KMS-11 (cell line): Measurements from ENCODE around the gene DTYMK.

Experiments
- H2AFZ ChIP-seq: fragments of 200-600 bp; sonication (generic); 2 replicates; pipeline ENCODE4 v1.6.1; 2016; ENCODE audit warnings: antibody characterized with exemption, mixed run types, low read depth
- H3K27ac ChIP-seq: fragments of 200-600 bp; sonication (generic); 2 replicates; pipeline ENCODE4 v1.6.1; 2016; ENCODE audit warnings: mild to moderate bottlenecking, mixed run types
- H3K27me3 ChIP-seq: fragments of 200-600 bp; sonication (generic); 2 replicates; pipeline ENCODE4 v1.6.1; 2017; ENCODE audit warnings: mild to moderate bottlenecking, low read depth, mixed run types, moderate library complexity; ENCODE audit not compliant: insufficient read depth
- H3K36me3 ChIP-seq: fragments of 200-600 bp; sonication (generic); 2 replicates; pipeline ENCODE4 v1.6.1; 2017; ENCODE audit warnings: mild to moderate bottlenecking, mixed run types; ENCODE audit not compliant: insufficient read depth
- H3K4me1 ChIP-seq: fragments of 200-600 bp; sonication (generic); 2 replicates; pipeline ENCODE4 v1.6.1; 2016; ENCODE audit warnings: mild to moderate bottlenecking, low read depth, mixed run types; ENCODE audit not compliant: poor library complexity, severe bottlenecking
- H3K4me2 ChIP-seq: fragments of 200-600 bp; sonication (generic); 2 replicates; pipeline ENCODE4 v1.7.0; 2016; ENCODE audit warnings: mild to moderate bottlenecking, mixed run types
- H3K4me3 ChIP-seq: fragments of 200-600 bp; sonication (generic); IDR thresholded peaks from 2 replicates; pipeline ENCODE4 v1.6.1; 2017; ENCODE audit warnings: low read depth, low read length, mixed read lengths; ENCODE audit not compliant: insufficient read depth
- H3K79me2 ChIP-seq: fragments of 200-600 bp; sonication (generic); 2 replicates; pipeline ENCODE4 v1.6.1; 2016; ENCODE audit warnings: low read depth, mixed run types; ENCODE audit not compliant: insufficient read depth
- H3K9ac ChIP-seq: fragments of 200-600 bp; sonication (generic); 2 replicates; pipeline ENCODE4 v1.6.1; 2016; ENCODE audit warnings: mild to moderate bottlenecking, mixed run types
- H4K20me1 ChIP-seq: fragments of 200-600 bp; sonication (generic); 2 replicates; pipeline ENCODE4 v1.6.1; 2016; ENCODE audit warnings: mild to moderate bottlenecking, mixed run types; ENCODE audit not compliant: insufficient read depth
- TF ChIP-seq, protein P1 (sequence below): fragments of 200-600 bp; sonication (generic); conservative IDR thresholded peaks from 2 replicates; pipeline ENCODE4 v1.6.1; 2017; ENCODE audit warnings: low read depth, mild to moderate bottlenecking, antibody characterized with exemption, low read length, moderate library complexity, mixed read lengths

DTYMK gene, protein sequence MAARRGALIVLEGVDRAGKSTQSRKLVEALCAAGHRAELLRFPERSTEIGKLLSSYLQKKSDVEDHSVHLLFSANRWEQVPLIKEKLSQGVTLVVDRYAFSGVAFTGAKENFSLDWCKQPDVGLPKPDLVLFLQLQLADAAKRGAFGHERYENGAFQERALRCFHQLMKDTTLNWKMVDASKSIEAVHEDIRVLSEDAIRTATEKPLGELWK

GRCh38 chr2:241686650-241687425 is at the start of gene DTYMK:
Gene DTYMK (minus strand): TSS chr2:241686815. CDS start chr2:241686783, 32 bp downstream.
- H3K4me3 ChIP-seq, result peak within 1 kb of the TSS; percentile 74
- peak within 1 kb of the TSS; percentile 89 for H3K27ac ChIP-seq
- peaks cover 39% of the 10 kb centered on the region for H3K79me2 ChIP-seq
- peak within 1 kb of the TSS; percentile 63 for H2AFZ ChIP-seq
- peak within 1 kb of the TSS; percentile 94 for H3K4me2 ChIP-seq
- TF ChIP-seq, protein P1, sequence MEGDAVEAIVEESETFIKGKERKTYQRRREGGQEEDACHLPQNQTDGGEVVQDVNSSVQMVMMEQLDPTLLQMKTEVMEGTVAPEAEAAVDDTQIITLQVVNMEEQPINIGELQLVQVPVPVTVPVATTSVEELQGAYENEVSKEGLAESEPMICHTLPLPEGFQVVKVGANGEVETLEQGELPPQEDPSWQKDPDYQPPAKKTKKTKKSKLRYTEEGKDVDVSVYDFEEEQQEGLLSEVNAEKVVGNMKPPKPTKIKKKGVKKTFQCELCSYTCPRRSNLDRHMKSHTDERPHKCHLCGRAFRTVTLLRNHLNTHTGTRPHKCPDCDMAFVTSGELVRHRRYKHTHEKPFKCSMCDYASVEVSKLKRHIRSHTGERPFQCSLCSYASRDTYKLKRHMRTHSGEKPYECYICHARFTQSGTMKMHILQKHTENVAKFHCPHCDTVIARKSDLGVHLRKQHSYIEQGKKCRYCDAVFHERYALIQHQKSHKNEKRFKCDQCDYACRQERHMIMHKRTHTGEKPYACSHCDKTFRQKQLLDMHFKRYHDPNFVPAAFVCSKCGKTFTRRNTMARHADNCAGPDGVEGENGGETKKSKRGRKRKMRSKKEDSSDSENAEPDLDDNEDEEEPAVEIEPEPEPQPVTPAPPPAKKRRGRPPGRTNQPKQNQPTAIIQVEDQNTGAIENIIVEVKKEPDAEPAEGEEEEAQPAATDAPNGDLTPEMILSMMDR, result no peak
- H4K20me1 ChIP-seq, result no peaks in the 10 kb centered on the region
- H3K27me3 ChIP-seq, result no peaks in the 10 kb centered on the region
- peaks cover 20% of the 10 kb centered on the region for H3K4me1 ChIP-seq
- H3K36me3 ChIP-seq, result no peaks in the 10 kb centered on the region
- H3K9ac ChIP-seq, result peak within 1 kb of the TSS; percentile 98

GRCh38 chr2:241736111-241736510 is 49.5 kb upstream of the DTYMK start:
- H3K4me3 ChIP-seq, result no peak overlapping the region
- peaks cover 4% of the 10 kb centered on the region for H3K4me1 ChIP-seq
- H2AFZ ChIP-seq, result no peak overlapping the region
- H3K4me2 ChIP-seq, result no peak overlapping the region
- H4K20me1 ChIP-seq, result no peaks in the 10 kb centered on the region
- H3K27ac ChIP-seq, result no peak overlapping the region
- TF ChIP-seq, protein P1, result no peak
- H3K36me3 ChIP-seq, result no peaks in the 10 kb centered on the region
- H3K79me2 ChIP-seq, result no peaks in the 10 kb centered on the region
- no peak overlapping the region for H3K9ac ChIP-seq
- H3K27me3 ChIP-seq, result no peaks in the 10 kb centered on the region

DNA sequence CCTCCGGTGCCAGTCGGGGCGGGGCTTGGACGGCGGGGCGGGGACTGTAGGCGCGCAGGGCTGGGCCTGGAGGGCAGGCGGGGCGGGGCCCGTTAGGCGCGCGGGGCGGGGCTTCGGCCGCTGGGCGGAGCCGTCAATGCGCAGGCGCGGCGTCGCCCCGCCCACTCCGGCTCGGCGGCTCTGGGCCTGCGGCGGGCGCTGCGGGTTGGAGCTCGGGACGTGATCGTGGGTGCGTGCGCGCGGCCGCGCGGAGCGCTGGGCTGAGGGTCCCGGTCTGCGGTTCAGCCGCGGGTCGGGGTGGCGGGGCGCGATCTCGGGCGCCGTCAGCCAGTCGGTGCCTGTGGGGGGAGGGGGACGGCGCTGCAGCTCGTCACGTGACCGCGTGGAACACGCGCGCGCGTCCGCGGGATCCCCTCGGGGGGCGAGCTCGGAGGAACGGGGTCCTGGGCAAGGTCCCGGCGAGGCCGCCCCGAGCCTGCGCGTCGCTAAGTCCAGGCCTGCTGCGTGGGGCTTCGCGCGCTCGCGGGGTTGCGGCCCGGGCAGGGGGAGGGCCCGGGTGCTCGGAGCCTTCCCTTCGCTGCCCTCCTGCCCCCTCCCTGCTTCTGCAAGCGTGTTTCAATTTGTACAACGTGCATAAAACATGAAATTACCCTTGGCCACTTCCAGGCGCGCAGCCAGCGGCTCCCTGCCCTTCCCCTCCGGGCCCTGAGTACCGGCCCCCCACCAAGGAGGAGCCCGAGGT is 48.0 kb upstream of the DTYMK start, which contains the start of gene D2HGDH:
Gene D2HGDH, plus strand, starts transcription at position 164 of the 742 bp plus-strand sequence. CDS start 595 bp downstream, outside the sequence.
- peak within 1 kb of the TSS; percentile 87 for H3K9ac ChIP-seq
- peak within 1 kb of the TSS; percentile 63 for H3K4me2 ChIP-seq
- peak within 1 kb of the TSS; percentile 40 for H3K4me3 ChIP-seq
- H3K27ac ChIP-seq, result peak within 1 kb of the TSS; percentile 58
- H3K4me1 ChIP-seq, result peaks cover 4% of the 10 kb centered on the region
- H3K36me3 ChIP-seq, result no peaks in the 10 kb centered on the region
- H3K79me2 ChIP-seq, result no peaks in the 10 kb centered on the region
- no peaks in the 10 kb centered on the region for H3K27me3 ChIP-seq
- no peaks in the 10 kb centered on the region for H4K20me1 ChIP-seq
- TF ChIP-seq, protein P1, result no peak
- peak within 1 kb of the TSS; percentile 91 for H2AFZ ChIP-seq

- no peaks in the 10 kb centered on the region for H3K36me3 ChIP-seq
- H3K4me1 ChIP-seq, result peaks cover 4% of the 10 kb centered on the region
- H3K27ac ChIP-seq, result no peak overlapping the region
- peak overlapping the region; percentile 40 for H3K4me3 ChIP-seq
- H4K20me1 ChIP-seq, result no peaks in the 10 kb centered on the region
- H3K4me2 ChIP-seq, result peak overlapping the region; percentile 63
- H3K27me3 ChIP-seq, result no peaks in the 10 kb centered on the region
- H3K79me2 ChIP-seq, result no peaks in the 10 kb centered on the region
- peak overlapping the region; percentile 23; the same call in 1 of the 2 replicates for H3K9ac ChIP-seq
- TF ChIP-seq, protein P1, result no peak
- peak overlapping the region; percentile 91 for H2AFZ ChIP-seq
Measured at GRCh38 chr2:241734208-241734466, 47.5 kb upstream of the DTYMK start.
